ENCODE data around the gene AKR1A1.
"Not testable (repeated sequence)": the region's sequence is repeated elsewhere in the genome, so short reads cannot be mapped to it uniquely, and the experiment has no call there.

The AKR1A1 gene

DNA sequence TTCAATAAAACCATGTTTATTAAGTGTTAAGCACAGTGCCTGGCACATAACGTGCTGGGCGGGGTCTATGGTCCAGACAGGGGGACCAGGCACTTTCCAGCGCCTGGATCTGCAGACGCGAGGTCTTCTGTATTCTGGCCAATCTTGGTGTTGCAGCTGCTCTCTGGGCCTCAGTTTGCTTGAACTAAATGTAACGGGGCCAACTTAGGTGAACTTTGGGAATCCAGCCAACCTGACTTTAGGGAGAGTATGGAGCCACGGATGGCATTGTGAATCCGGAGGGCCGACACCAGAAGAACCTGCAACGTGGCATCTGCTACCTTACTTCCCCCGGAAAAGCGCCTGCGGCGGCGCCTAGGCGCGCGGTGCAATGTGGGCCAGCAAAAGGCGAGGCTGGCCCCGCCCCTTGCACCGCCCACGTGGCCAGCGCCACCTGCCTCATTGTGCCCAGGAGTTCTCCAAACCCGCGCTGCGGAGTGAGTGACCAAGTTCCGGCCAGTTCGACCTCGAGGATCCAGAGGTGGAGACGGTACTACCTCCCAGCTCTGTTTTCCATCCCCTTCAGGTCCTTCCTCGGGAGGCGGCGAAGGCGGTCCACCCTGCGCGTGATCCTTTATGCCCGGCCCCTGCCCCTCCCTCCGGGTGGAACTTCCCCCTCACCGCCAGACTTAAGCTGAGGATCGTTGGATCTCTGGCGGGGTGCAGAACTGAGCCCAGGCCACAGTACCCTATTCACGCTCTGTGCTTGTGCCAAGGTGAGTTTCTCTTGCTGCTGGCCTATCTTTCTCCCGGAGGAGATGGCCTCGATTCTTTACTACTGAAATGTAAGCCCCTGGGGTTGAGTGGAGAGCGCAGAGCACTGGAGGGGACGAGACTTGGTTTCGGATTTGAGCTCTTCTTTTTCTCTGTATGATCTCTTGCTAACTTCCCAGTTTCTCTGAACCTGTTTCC, at the start of gene AKR1A1:
AKR1A1 (plus strand) TSS at position 426 of the 951 bp plus-strand sequence. CDS start 10,969 bp downstream, outside the sequence.
- H3K4me3 Mint-ChIP-seq: peak within 1 kb of the TSS; percentile 97
- peaks cover 18% of the 10 kb centered on the region for H3K4me1 Mint-ChIP-seq (ENCODE audit: low read depth)
- H3K27ac Mint-ChIP-seq: peak within 1 kb of the TSS; percentile 92
- no peaks in the 10 kb centered on the region for H3K27me3 Mint-ChIP-seq (ENCODE audit: low read depth)
- H3K36me3 Mint-ChIP-seq (ENCODE audit: low read depth): peaks cover 9% of the 10 kb centered on the region
- H3K9me3 Mint-ChIP-seq: no peaks in the 10 kb centered on the region

DNA sequence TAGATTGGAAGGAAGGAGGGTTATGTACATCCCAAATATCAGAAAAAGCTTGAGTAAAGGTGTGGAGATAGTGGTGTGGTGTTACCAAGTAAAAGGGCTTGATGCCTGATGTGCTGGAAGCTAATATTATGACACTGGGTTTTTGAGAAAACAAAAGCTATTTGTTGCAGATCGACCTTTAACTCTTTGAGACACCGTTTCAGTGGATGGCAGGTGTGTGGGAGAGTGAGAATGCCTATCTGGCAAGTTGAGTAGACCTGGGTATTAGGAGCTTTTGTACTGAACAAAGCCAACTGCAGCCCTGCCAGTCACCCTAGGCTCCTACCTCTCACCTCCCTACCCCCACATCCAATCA, 49.1 kb upstream of the AKR1A1 start:
- no peaks in the 10 kb centered on the region for H3K36me3 Mint-ChIP-seq (ENCODE audit: low read depth)
- no peaks in the 10 kb centered on the region for H3K27me3 Mint-ChIP-seq (ENCODE audit: low read depth)
- H3K4me3 Mint-ChIP-seq: no peak overlapping the region
- no peak overlapping the region for H3K27ac Mint-ChIP-seq
- H3K9me3 Mint-ChIP-seq: no peaks in the 10 kb centered on the region
- H3K4me1 Mint-ChIP-seq (ENCODE audit: low read depth): peaks cover 29% of the 10 kb centered on the region

DNA sequence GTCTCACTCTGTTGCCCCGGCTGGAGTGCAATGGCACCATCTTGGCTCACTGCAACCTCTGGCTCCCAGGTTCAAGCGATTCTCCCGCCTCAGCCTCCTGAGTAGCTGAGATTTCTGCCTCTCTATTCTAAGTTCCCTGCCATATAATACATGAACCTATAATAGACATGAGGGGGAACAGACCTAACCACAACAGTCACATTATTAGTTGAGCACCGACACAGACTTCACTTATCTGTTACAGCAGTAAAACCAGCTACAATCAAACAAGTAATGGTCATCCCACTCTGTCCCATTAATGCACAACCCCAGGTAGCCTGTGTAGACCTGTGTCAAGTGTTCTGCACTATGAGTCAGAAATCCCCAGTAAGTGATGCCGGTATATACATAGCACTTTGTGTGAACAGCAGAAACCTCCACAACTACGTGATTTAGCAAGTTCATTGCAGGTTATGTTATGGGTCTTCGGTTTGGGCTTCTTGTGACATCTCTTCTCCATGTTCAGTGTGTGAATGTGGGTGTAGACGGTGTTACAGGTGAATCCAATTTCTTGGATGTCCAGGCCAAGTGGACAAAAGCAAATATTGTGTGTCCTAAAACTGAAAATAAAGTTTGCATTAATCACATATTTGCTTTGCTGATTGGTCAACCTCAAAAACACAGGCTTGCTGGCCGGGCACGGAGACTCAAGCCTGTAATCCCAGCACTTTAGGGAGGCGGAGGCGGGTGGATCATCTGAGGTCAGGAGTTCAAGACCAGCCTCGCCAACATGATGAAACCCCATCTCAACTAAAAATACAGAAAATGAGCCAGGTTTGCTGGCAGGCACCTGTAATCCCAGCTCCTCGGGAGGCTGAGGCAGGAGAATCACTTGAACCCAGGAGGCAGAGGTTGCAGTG, 46.9 kb upstream of the AKR1A1 start:
- no peak overlapping the region for H3K27ac Mint-ChIP-seq
- H3K4me1 Mint-ChIP-seq (ENCODE audit: low read depth): peaks cover 26% of the 10 kb centered on the region
- no peak overlapping the region for H3K4me3 Mint-ChIP-seq
- no peaks in the 10 kb centered on the region for H3K9me3 Mint-ChIP-seq
- H3K27me3 Mint-ChIP-seq (ENCODE audit: low read depth): no peaks in the 10 kb centered on the region
- peaks cover 1% of the 10 kb centered on the region for H3K36me3 Mint-ChIP-seq (ENCODE audit: low read depth)

DNA sequence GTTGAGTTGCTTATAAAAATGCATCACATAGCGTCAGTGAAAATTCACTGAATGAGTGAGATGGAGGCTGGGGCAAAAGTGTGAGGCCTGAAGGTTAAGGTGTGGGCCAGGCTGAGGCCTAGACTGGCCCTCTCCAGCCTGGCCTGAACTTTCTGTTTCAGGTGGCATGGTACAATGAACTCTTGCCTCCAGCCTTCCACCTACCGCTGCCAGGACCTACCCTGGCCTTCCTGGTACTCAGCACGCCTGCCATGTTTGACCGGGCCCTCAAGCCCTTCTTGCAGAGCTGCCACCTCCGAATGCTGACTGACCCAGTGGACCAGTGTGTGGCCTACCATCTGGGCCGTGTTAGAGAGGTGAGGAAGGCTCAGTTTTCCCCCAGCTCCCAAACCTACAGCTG, 43.4 kb upstream of the AKR1A1 start:
- Mint-ChIP-seq H3K27ac (peak overlapping the region; percentile 3), H3K9me3 (no peaks in the 10 kb centered on the region), H3K4me1 (ENCODE audit: low read depth) (no peaks in the 10 kb centered on the region), H3K4me3 (no peak overlapping the region), H3K27me3 (ENCODE audit: low read depth) (no peaks in the 10 kb centered on the region), H3K36me3 (ENCODE audit: low read depth) (peaks cover 25% of the 10 kb centered on the region)

DNA sequence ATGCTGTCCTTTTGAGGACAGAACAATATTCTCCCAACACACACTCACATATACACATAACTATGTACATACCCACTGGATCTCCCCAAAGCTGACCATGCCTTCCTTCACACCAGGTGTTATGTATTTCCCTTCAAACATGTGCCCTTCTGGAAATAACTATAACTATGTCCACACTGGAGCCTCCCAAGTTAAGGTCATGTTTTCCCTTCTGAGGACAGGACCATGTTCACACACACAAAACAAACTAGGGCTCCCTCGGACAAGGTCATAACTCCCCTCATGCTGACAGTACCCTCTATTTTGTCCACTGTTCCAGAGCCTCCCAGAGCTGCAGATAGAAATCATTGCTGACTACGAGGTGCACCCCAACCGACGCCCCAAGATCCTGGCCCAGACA, 42.7 kb upstream of the AKR1A1 start:
- Mint-ChIP-seq H3K4me1 (ENCODE audit: low read depth) (peaks cover 3% of the 10 kb centered on the region), H3K4me3 (no peak overlapping the region), H3K27ac (no peak overlapping the region), H3K9me3 (no peaks in the 10 kb centered on the region), H3K36me3 (ENCODE audit: low read depth) (peaks cover 28% of the 10 kb centered on the region), H3K27me3 (ENCODE audit: low read depth) (no peaks in the 10 kb centered on the region)

DNA sequence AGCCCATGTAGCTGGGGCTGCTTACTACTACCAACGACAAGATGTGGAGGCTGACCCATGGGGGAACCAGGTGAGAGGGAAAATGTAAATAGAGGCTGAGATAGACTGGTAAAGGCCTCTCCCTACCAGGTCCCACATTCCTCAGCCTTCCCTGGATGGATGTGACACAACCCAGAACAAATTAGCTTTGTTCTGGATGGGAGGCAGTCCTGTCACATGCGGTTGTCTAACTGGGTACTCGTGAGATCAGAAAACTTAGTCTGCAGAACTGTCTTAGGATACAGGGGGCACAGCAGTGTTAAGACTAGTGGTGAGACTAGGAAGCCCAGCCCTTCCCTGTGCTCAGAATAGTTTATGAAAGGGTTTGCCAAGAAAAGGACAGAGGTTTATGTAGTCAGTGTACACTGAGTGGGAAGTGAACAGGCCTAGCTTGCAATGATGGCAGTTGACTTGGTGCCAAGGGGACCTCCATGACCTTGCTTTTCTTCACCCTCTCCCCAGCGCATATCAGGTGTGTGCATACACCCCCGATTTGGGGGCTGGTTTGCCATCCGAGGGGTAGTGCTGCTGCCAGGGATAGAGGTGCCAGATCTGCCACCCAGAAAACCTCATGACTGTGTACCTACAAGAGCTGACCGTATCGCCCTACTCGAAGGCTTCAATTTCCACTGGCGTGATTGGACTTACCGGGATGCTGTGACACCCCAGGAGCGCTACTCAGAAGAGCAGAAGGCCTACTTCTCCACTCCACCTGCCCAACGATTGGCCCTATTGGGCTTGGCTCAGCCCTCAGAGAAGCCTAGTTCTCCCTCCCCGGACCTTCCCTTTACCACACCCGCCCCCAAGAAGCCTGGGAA, 42.1 kb upstream of the AKR1A1 start:
- Mint-ChIP-seq H3K4me3 (no peak overlapping the region), H3K4me1 (ENCODE audit: low read depth) (peaks cover 3% of the 10 kb centered on the region), H3K27me3 (ENCODE audit: low read depth) (no peaks in the 10 kb centered on the region), H3K9me3 (no peaks in the 10 kb centered on the region), H3K27ac (no peak overlapping the region), H3K36me3 (ENCODE audit: low read depth) (peaks cover 30% of the 10 kb centered on the region)

DNA sequence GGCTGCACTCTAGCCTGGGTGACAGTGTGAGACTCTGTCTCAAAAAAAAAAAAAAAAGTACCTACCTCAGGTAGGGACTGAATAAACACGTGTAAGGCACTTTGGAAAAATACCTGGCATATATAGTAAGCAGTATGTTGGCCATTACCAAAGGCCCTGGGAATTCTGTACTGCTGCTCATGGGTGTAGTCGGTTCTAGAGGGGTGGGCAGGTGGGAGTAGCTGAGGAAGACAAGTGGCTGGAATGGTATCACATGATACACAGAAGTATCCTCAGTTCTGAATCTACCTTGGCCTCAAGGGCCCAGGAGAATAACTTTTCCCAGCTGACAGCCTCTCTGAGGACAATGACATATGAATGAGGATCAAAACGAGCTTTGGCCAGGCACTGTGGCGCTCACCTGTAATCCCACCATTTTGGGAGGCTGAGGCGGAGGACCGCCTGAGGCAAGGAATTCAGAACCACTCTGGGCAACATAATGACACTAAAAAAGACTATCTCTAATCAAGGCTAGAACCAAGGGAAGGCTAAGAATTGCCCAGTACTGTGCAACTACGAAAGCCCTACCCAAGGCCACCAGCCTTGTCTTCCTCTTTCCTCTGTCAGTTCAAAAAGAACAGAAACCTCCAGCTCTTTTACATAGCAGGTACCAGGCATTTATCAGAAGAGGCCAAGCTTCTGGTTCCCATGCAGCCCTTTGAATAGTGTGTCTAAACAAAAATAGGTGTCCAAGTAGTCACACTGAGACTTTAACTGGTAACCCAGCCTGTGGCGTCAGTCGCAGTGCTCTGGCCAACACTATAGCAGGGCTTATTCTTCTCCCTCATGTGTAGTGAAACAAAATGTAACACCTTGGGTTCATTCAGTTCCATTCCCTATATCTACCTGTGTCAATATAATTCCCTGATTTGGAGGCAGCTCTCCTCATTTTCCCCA, 40.3 kb upstream of the AKR1A1 start:
- Mint-ChIP-seq H3K36me3 (ENCODE audit: low read depth) (peaks cover 44% of the 10 kb centered on the region), H3K27ac (no peak overlapping the region), H3K27me3 (ENCODE audit: low read depth) (no peaks in the 10 kb centered on the region)

DNA sequence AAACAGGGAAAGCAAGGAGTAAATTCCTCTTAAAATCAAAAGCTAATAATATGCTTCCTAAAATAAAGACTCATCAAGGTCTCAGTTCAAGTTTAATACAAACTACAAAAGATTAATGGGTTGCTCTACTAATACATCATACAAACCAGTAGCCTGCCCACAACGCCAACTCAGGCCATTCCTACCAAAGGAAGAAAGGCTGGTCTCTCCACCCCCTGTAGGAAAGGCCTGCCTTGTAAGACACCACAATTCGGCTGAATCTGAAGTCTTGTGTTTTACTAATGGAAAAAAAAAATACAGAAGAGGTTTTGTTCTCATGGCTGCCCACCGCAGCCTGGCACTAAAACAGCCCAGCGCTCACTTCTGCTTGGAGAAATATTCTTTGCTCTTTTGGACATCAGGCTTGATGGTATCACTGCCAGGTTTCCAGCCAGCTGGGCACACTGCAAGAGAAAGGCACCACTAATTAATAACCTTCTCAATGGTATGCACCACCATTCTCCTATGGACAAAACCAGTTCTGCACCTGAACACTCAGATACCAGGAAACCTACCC, 39.6 kb upstream of the AKR1A1 start:
- no peak overlapping the region for H3K4me3 Mint-ChIP-seq
- H3K9me3 Mint-ChIP-seq: no peaks in the 10 kb centered on the region
- H3K4me1 Mint-ChIP-seq (ENCODE audit: low read depth): peaks cover 8% of the 10 kb centered on the region
- peaks cover 51% of the 10 kb centered on the region for H3K36me3 Mint-ChIP-seq (ENCODE audit: low read depth)
- no peak overlapping the region for H3K27ac Mint-ChIP-seq
- no peaks in the 10 kb centered on the region for H3K27me3 Mint-ChIP-seq (ENCODE audit: low read depth)

More for the DNA sequence above, 40.3 kb upstream of the AKR1A1 start:
- no peak overlapping the region for H3K4me3 Mint-ChIP-seq
- H3K4me1 Mint-ChIP-seq (ENCODE audit: low read depth): peaks cover 6% of the 10 kb centered on the region
- no peaks in the 10 kb centered on the region for H3K9me3 Mint-ChIP-seq

DNA sequence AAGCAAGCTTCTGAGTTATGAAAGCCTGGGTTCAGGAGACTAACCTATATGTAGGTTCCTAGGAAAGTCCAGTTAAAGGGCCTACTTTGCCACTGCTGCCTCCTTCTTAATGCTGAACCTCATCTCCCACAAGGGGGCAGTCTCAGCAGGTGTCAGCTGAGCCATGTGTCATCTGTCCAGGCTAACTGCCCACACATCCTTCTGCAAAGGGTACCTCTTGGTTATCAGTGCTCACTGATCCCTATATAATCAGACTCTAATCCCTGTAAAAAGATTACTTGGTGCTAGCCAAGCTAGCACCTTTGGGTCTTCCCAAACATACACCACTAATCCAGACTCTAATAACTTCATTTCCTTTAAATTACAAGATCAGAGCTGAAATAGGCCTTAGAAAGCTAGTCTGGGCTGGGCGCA, 38.0 kb upstream of the AKR1A1 start:
- no peaks in the 10 kb centered on the region for H3K9me3 Mint-ChIP-seq
- H3K36me3 Mint-ChIP-seq (ENCODE audit: low read depth): peaks cover 64% of the 10 kb centered on the region
- peak overlapping the region; percentile 20 for H3K27ac Mint-ChIP-seq

DNA sequence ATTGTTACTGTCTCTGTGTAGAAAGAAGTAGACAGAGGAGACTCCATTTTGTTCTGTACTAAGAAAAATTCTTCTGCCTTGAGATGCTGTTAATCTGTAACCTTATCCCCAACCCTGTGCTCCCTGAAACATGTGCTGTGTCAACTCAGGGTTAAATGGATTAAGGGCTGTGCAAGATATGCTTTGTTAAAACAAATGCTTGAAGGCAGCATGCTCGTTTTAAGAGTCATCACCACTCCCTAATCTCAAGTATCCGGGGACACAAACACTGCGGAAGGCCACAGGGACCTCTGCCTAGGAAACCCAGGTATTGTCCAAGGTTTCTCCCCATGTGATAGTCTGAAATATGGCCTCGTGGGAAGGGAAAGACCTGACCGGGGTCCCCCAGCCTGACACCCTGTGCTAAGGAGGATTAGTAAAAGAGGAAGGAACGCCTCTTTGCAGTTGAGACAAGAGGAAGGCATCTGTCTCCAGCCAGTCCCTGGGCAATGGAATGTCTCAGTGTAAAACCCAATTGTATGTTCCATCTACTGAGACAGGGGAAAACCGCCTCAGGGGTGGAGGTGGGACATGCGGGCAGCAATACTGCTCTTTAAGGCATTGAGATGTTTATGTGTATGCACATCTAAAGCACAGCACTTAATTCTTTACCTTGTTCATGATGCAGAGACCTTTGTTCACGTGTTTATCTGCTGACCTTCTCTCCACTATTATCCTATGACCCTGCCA, 36.9 kb upstream of the AKR1A1 start:
- Mint-ChIP-seq H3K36me3 (ENCODE audit: low read depth) (peaks cover 65% of the 10 kb centered on the region), H3K4me1 (ENCODE audit: low read depth) (peaks cover 15% of the 10 kb centered on the region)
- not testable (repeated sequence) for H3K9me3 Mint-ChIP-seq; H3K27ac Mint-ChIP-seq; H3K4me3 Mint-ChIP-seq; H3K27me3 Mint-ChIP-seq (ENCODE audit: low read depth)

More for the DNA sequence above, 38.0 kb upstream of the AKR1A1 start:
- Mint-ChIP-seq H3K4me3 (no peak overlapping the region), H3K4me1 (ENCODE audit: low read depth) (peaks cover 11% of the 10 kb centered on the region), H3K27me3 (ENCODE audit: low read depth) (no peaks in the 10 kb centered on the region)

DNA sequence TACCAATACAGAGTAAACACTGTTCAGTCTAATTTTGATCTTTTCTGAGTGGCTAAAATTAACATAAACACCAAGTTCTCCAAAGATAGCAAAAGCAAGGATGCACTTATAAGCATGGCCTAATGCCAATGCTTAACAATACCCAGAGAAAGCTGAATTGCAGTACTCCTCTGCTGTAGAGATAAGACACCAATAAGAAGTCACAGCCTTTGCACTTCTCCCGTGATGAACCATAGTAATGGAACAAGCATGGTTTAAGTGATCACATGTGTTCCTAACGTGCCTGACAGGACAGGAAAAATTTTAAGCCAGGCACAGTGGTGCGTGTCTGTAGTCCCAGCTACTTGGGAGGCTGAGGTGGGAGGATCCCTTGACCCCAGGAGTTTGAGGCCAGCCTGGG, 34.6 kb upstream of the AKR1A1 start:
- peaks cover 23% of the 10 kb centered on the region for H3K4me1 Mint-ChIP-seq (ENCODE audit: low read depth)
- no peaks in the 10 kb centered on the region for H3K9me3 Mint-ChIP-seq
- H3K27me3 Mint-ChIP-seq (ENCODE audit: low read depth): no peaks in the 10 kb centered on the region
- H3K27ac Mint-ChIP-seq: no peak overlapping the region
- H3K36me3 Mint-ChIP-seq (ENCODE audit: low read depth): peaks cover 57% of the 10 kb centered on the region
- no peak overlapping the region for H3K4me3 Mint-ChIP-seq

DNA sequence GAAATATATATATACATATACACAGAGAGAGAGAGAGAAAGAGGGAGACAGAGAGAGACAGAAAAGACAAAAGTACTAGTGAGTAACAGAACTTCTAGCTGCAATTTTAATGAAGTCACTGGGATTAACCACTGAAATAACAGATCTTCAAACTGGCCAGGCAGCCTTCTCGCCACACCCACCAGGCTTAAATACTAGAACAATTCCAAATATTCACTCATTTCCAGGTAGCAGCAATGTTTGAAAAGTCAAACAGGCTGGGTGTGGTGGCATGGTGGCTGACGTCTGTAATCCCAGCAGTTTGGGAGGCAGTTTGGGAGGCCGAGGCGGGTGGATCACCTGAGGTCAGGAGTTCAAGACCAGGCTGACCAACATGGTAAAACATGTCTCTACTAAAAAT, 34.2 kb upstream of the AKR1A1 start:
- Mint-ChIP-seq H3K9me3 (no peaks in the 10 kb centered on the region), H3K27me3 (ENCODE audit: low read depth) (no peaks in the 10 kb centered on the region), H3K4me3 (no peak overlapping the region), H3K4me1 (ENCODE audit: low read depth) (peaks cover 23% of the 10 kb centered on the region), H3K36me3 (ENCODE audit: low read depth) (peaks cover 54% of the 10 kb centered on the region), H3K27ac (peak overlapping the region; percentile 59)
